NCI-H187 treated with DMSO at 0.1 percent for 48 hours (cell line): Measurements from ENCODE around the gene PET100.

Experiments used
- DNase-seq: peaks from one replicate; lab custom pipeline; 2025; lab: John Stamatoyannopoulos, UW

Gene PET100, protein sequence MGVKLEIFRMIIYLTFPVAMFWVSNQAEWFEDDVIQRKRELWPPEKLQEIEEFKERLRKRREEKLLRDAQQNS

DNA sequence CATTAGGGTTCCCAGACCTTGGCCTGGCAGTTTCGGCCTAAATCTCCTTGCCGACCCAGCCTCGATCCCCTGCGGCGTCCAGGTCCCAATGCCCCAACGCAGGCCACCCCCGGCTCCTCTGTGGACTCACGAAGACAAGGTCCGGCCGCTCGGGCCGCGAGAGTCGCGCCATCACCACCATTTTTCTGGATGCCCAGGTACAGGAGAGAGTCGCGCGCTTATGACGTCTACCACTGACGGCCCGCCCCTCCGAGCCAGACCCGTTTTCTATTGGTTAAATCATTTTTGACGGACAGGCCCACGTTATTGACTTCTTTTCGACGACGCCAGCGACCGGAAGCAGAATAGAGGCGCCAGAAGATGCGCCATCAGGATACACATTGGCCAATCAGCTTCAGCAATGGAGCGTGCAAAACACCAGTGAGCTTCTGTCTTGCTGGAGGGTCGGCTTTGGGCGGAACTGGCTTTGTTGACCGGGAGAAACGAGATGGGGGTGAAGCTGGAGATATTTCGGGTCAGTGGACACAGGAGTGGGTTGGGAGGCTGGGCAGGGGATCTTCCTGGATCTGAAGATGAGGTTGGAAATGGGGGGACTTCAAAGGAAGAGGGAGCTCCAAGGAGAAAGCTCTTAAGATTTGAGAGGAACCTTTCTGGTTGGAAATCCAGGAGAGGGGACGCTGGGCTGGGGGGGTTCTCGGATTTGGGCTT lies at the start of gene PET100, which contains the start of gene XAB2:
TSS of gene PET100 (plus strand) at position 447 of the 708 bp plus-strand sequence. CDS start at position 488, 41 bp downstream.
TSS of gene XAB2 (minus strand) at position 199 of the 708 bp plus-strand sequence. CDS start at position 181, 18 bp downstream.
- peak; percentile 74 for DNase-seq

DNA sequence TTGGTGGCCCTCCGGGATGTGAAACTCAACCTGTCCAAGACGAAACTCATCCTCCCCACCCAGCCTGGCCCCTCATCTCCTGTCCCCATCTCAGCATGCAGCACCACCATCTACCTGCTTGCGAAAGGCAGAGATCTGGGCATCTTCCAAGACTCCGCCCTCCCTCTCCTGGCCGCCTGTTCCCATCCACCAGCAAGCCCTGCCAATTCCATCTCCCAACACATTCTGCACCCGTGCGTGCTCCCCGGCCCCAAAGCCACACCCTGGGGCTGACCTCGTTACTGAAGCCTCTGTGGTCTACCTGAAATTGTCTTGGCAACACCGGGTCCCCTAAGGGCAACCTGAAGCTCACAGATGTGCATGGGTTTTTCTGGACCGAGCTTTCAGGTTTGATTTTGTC lies 47.1 kb upstream of the PET100 start:
- no peak for DNase-seq

DNA sequence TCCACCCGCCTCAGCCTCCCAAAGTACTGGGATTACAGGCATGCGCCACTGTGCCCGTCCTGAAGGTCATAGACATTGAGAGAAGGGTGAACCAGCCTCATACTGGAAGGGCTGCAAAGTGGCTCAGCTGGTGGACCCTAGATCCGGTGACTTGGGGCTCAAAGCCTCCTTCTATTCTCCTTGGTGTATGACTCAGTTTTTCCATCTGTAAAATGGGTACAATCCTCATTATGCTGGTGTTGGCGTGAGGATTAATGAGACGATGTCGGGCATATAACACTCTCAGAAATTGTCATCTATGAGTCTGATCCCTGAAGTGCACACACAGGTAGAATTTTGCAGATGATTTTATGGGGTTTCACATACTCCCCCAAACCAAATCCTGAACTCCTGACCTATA lies 39.8 kb upstream of the PET100 start:
- DNase-seq = no peak

DNA sequence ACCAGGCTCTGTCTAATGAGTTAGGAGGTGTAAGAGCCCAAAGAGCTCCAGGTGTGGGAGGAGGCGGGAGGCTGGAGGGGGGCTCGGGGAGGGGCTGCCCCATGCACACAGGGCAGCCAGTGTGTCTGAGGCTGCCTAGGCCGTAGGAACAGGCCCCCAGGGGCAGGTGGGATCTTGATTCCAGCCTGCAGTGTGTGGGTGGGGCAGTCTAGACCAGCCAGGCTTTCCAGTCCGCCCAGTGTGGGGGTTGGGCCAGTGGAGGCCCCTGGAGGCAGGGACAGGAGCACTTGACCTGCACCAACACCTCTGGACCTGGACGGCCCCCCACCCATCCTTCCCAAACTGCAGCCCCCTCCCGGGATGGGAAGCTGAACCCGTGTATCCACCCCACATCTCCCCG lies 39.3 kb upstream of the PET100 start:
- no peak for DNase-seq

DNA sequence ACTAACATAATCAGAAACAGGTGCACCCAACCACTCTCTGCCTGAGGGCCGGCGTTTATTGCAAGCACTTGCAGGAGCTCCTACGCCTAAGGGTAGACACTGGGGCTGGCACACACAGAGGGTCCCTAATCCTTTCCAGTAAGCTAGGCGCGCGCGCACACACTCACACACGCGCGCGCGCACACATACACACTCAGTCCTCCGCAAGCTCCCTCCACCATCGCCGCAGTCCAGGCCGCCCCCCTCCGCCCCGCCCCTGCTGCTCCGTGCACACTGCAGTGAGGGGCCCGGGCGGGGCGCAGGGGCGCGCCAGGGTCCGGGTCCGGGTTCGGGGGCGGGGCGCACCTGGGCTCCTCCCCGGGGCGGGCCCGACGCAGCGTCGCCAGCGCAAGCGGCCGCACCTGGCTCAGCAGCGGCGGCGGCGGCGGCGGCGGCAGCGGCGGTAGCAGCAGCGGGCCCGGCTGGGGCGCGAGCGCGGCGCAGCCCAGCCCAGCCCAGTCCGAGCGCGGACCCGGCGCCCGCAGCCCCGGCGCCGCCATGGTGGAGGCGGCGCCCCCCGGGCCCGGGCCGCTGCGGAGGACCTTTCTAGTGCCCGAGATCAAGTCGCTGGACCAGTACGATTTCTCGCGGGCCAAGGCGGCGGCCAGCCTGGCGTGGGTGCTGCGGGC lies 34.0 kb upstream of the PET100 start, which contains the start of gene CAMSAP3:
TSS of gene CAMSAP3 (plus strand) at position 398 of the 668 bp plus-strand sequence. CDS start at position 538, 140 bp downstream.
- DNase-seq = no peak

DNA sequence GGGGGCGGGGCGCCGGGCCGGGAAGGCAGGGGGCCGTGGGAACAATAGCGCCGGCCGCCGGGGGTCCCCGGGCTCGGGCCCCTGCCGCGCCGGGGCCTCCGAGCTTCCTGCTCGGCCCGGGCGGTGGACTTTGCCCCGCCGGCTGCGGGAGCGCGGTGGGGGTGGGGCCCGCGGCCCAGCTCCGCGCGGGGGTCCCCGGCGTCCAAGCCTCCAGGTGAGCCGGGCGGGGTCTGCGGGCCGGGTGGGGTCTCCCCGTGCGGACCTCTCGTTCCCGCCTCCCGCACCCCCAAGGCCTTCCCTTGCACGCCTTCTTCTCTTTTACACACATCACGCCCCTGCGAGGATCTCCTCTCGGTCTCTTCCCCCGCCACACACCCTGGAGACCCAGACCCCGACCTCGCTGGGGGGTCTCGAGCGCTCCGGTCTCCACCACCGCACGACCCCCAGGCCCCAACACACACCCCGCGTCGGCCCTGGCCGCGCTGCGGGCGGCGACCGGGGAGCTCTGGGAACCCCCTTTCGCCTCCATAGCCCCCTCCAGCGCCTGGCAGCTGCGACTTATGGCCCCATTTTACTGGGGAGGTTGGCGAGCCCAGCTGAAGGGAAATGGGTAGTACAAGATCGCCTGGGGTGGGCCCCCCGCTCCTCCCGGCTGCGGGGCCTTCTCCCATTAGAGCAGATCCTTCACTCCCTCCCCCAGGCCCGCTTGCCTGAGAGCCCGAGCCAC lies 33.2 kb upstream of the PET100 start:
- DNase-seq = no peak

DNA sequence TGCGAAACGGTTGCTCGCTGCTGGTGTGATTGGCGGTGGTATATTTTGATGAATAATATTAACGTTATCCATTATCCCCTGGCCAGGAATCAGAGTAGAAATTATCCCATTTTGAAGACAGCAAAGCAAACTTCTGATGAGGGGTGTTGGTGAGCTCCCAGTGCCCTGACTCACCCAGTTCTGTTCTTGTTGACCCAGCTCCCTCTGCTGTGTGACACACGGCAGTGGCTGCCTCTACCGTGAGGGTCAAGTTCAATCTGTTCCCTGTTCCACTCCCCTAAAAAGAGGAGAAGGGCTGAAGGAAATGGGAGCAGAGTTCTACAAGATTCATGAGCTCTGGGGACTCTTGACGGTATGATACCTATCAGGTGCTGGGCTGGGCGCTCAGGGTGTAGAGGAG lies 31.9 kb upstream of the PET100 start:
- no peak for DNase-seq

DNA sequence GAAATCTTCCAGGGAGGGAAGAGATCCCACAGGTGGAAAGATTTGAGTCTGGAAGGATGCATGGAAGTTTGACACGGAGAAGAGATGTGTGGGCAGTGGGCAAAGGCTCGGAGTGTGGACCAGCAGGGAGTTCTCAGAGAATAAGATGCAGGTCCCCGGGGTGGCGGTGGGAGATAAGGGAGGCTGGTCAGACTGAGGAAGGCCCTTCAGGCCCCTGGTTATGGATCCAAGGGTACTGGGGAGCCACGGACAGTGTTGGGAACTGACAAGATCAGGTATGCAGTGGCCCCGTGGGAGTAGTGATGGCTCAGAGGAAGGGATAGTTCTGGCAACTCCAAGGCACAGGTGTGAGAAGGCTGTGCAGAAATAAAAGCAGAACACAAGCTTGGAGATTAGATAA lies 31.4 kb upstream of the PET100 start:
- DNase-seq = no peak

DNA sequence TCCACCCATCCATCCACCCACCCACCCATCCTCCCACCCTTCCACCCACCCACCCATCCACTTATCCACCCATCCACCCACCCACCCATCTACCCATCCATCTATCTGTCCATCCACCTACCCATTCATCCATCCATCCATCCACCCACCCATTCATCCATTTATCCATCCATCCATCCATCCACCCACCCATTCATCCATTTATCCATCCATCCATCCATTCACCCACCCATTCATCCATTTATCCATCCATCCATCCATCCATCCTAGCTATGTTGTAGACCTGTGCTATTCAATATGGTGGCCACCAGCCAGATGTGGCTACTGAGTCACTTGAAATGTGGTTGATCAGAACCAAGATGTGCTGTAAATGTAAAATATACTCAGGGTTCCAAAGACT lies 28.9 kb upstream of the PET100 start:
- DNase-seq = no peak

DNA sequence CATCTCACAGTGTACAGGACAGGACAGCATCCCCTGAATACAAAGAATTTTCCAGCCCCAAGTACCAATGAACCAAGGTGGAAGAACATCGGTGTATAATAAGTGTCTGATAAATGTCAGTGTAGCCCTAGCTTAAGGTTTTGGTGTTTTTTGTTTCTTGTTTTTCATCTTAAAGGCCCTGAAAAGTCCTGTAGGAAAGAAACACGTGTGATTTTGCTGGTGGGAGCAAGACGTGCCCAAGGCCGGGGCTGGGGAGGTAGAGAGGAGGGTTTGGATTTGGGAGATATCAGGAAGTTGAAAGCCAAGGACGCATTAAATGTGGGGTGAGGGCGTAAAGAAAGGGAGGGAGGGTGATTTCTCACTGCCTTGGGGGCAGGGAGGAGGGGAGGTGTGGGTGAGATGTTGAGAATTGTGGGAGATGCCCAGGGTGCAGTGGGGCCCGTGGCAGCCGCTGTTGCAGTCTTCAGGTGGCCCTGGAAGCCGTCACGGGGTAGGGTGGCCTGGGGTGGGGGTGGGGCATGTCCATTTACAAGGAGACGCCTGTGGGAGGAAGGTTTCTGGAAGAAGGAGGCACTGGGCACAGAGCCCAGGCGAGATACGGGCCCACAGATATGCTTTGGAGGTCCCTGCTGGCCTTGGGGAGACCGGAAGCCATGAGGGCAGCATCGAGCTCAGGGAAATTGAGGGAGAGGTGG lies 27.2 kb upstream of the PET100 start:
- no peak for DNase-seq

DNA sequence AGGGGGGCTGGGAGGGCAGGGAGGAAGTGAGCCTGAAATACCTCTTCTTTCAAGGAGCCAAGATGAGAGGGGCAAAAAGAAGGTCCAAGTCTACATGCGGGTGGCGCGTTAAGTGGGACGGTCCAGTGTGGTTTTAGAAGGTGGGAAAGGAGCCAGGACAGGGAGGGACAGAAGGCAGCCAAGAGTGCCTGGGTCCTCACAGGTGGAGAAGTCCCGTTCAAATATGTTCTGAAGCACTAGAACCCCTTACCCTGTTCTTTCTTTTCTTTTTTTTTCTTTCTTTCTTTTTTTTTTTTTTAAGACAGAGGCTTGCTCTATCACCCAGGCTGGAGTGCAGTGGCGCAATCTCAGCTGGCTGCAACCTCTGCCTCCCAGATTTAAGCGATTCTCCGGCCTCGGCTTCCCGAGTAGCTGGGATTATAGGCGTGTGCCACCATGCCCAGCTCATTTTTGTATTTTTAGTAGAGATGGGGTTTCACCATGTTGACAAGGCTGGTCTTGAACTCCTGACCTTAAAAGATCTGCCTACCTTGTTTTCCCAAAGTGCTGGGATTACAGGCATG lies 26.6 kb upstream of the PET100 start:
- no peak for DNase-seq

DNA sequence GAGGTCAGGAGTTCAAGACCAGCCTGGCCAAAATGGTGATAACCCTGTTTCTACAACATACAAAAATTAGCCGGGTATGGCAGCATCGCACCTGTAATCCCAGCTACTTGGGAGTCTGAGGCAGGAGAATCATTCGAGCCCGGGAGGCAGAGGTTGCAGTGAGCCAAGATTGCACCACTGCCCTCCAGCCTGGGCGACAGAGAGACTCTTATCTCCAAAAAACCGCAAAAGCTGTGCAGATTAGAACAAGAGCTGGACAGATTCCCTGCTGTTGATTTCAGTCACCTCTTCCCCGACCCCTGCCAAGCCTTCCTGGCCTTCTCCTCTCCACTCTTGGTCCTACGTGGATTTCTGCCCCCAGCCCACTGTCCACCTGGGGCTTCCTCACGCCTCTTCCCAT lies 25.7 kb upstream of the PET100 start:
- no peak for DNase-seq

DNA sequence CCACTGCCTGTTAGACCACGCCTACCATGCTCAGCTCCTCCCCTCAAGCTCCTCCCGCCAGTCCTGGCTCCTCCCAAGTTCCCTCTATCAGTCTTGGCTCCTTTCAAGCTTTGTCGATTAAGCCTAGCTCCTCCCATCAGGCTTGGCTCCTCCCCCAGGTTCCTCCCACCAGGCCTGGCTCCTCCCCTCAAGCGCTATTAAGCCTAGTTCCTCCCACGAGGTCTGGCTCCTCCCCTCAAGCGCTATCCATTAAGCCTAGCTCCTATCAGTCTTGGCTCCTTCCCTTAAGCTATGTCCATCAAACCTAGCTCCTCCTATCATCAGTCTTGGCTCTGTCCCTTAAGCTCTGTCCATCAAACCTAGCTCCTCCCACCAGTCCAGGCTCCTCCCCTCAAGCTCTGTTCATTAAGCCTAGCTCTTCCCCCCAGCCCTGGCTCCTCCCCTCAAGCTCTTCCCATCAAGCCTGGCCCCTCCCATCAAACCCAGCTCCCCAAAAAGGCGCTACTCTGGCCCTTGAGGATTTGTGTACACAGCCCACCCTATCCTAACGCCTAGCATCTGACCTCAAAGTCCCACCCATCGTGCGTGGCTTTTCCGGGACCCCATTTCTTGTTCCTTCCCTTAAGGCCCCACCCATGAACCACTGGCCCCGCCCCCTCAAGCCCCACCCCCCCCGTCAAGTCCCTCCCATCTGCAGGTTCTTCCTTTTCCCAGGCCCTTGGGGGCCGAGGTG lies 23.9 kb upstream of the PET100 start:
- no peak for DNase-seq

DNA sequence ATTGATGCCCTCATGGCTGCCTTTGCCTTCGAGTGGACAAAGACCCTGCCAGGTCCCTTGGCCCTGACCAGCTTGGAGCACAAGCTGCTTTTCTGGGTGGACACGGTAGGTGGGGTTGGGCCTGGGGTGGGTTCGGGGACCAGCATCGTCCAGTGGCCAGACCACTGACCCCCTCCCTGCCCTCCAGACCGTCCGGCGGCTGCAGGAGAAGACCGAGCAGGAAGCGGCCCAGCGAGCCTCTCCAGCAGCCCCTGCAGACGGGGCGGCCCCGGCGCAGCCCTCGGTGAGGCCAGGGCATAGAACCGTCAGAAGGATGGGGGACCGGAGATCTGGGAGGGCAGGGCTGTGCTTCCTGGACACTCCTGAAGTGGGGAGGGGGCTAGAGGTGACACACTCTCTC lies 23.3 kb upstream of the PET100 start:
- DNase-seq = no peak

DNA sequence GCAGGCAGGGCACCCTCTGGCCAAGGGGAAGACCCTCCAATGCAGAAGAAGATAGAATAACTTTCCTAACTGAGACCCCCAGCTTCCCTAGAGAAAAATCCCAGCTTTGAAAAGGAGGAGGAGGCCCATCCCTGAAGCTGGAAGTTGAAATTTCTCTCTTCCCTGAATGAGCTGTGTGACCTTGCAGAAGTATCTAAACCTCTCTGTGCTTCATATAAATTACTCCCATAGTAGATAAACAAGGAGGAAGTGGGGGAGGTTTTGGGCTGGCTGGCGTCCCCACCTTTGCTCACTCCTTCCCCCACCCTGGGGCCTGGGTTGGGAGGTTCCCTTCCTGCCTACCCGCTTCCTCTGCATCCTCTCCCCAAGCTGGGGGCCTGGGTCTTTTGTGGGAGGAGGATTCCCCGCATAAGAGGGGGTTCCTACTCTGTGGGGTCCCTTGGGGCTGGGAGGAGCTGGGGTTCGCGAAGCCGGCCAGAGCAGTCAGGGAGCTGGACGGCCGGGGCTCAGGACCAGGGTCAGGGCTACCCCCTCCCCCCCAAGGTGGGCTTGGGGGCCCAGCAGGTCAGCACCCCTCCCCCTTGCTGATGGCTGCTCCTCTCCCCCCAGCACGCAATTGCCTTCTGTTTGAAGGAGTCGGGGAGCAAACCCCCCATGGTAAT lies 22.2 kb upstream of the PET100 start:
- DNase-seq = no peak

DNA sequence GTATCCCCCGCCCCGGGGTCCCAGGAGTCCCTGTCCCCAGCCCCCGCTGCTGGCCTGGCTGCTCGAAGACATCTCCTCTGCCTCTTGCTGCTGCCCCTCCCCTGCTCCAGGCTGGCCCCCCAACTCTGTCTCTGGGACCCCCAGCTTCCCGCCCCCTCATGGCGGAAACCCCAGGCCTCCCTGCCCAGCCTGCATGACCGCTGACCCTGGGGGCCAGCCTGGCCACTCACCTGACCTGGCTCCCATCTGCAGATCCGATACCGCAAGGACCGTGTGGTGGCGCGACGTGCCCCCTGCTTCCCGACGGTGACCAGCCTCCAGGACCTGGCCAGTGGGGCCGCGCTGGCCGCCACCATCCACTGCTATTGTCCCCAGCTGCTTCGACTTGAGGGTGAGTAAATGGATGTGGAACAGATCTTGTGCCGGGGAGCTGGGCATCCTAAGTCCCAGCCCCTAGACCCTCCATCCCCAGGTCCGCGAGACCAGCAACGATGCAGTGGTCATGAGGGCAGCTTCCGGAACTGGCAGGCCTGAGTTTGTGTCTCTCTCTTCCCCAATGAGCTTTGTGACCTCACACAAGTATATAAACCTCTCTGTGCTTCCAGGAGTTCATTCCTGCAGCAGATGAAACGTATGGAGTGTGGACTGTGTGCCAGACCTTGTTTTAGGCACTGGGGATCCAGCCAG lies 21.6 kb upstream of the PET100 start:
- DNase-seq = no peak

DNA sequence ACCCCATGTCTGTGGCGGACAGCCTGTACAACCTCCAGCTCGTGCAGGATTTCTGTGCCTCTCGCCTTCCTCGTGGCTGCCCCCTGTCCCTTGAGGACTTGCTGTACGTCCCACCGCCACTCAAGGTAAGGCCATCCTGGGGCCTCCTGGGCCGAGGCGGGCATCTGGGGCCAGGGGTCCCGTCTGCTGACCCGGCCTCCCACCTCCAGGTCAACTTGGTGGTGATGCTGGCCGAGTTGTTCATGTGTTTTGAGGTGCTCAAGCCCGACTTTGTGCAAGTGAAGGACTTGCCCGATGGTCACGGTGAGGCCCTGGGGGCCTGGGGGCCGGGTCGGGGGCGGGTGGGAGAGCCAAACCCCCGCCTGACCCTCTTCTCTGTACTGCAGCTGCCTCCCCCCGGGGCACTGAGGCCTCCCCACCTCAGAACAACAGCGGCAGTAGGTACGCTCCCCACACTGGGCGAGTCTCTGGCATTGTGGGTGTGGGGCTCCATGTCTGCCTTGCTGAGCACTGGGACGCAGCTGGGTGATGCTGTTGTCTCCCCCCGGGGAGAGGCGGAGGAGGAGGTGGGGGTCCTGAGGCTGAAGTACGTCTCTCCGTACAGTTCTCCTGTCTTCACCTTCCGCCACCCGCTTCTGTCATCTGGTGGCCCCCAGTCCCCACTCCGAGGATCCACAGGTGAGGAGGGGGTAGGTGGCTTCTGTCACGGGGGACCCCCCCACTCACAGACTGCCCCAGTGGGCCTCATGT lies 18.9 kb upstream of the PET100 start:
- no peak for DNase-seq

DNA sequence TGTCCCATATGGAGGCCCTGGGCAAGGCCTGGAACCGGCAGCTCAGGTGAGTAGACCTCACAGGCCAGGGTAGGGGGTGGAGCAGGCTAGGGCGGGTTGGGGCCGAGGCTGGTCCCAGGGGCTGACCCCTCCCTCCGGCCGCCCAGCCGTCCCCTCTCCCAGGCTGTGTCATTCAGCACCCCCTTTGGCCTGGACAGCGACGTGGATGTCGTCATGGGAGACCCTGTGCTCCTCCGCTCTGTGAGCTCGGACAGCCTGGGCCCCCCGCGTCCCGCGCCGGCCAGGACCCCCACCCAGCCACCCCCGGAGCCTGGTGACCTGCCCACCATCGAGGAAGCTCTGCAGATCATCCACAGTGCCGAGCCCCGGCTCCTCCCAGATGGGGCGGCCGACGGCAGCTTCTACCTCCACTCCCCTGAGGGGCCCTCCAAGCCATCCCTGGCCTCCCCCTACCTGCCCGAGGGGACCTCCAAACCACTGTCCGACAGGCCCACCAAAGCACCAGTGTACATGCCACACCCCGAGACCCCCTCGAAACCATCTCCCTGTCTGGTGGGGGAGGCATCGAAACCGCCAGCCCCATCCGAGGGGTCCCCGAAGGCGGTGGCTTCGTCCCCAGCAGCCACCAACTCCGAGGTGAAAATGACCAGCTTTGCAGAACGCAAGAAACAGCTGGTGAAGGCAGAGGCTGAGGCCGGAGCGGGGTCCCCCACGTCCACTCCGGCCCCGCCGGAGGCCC lies 17.9 kb upstream of the PET100 start:
- no peak for DNase-seq
